ENCODE data around the gene PGP. TPM values are rescaled to one million over a fixed set of nuclear protein-coding genes. Genes with fewer than 3 reads are reported as not detected.

Gene PGP
- total RNA-seq, 6 experiments from 2014 or later, result 12.8 to 17.8 (median 15.1) TPM

DNA sequence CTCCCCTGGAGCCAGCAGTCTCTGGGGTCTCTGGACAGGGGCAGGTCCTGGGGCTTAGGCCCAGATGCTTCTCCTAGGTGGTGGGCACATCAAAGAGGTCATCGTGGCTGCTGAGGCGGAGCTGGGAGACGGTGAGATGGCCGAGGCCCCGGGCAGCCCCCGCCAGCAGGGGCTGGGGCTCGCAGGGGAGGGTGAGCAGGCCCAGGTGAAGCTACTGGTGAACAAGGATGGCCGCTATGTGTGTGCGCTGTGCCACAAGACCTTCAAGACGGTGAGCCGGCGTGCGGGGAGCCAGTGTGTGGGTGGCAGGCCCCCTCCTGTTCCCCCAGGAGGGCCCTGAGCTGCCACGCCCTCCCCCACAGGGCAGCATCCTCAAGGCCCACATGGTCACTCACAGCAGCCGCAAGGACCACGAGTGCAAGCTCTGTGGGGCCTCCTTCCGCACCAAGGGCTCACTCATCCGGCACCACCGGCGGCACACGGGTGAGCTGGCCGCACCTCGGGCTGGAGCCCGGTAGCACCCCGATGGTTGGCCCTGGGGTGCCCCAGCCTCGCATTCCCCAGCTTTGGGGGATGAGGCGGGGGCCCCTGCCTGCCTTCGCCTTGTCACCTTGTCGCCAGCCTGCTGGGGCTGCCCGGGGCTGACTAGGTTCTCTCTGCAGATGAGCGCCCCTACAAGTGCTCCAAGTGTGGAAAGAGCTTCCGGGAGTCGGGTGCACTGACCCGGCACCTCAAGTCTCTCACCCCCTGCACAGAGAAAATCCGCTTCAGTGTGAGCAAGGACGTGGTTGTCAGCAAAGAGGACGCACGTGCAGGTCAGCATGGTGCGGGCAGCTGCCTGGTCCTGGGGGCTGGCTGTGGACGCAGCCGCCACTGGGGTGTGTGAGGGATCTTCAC, 17.7 kb upstream of the PGP start:
- no peak overlapping the region for H3K4me3 Mint-ChIP-seq

DNA sequence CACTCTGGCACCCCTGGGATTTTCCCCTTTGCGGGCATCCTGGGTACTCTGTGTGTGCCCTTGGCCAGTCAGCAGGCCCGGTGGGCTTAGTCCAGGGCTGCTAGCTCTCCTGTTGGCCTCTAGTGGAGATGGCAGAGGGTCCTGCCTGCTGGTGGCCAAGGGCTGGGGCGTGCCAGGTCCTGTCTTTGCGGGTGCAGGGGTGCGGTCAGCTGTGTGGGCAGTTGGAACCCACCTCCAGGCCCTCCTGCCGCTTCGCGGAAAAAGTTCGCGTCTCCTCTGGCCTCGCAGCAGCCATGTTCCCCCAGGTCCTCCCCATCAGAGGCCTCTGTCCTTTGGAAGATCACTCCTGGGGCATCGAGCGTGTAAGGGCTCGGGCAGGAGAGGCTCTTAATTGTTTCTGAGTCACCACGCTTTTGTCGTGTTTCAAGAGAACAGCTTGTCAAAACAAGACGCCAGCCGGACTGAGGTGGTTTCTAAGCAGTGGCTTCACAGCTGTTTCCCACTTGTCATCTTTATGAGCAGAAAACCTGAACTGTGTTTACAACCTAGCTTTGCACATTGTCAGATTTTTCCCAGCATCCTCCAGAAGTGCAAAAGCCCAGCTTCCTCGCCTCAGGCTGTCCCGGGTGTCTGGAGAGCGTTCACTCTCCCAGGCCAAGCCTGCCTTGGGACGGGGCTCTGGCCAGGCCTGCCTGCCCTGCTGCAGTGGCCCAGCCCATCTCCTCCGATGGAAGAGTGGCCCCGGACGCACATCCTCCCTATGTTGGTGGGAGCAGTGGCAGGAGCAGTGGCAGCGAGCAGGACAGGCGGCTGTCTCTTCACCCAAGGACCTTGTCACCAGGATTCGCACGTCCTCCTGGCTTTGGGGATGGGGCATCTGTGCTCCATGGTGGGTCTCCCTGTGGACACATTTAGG, 16.6 kb upstream of the PGP start:
- Mint-ChIP-seq H3K4me3 (no peak overlapping the region), H3K27ac (no peak overlapping the region), H3K36me3 (ENCODE audit: low read depth) (peaks cover 4% of the 10 kb centered on the region; the same call in 1 of the 2 replicates), H3K4me1 (ENCODE audit: low read depth) (peaks cover 9% of the 10 kb centered on the region), H3K27me3 (ENCODE audit: insufficient read depth) (no peaks in the 10 kb centered on the region; the same call in none of the 2 replicates), H3K9me3 (no peaks in the 10 kb centered on the region)
- DNase-seq, result no peak
- TF ChIP-seq, protein P1, sequence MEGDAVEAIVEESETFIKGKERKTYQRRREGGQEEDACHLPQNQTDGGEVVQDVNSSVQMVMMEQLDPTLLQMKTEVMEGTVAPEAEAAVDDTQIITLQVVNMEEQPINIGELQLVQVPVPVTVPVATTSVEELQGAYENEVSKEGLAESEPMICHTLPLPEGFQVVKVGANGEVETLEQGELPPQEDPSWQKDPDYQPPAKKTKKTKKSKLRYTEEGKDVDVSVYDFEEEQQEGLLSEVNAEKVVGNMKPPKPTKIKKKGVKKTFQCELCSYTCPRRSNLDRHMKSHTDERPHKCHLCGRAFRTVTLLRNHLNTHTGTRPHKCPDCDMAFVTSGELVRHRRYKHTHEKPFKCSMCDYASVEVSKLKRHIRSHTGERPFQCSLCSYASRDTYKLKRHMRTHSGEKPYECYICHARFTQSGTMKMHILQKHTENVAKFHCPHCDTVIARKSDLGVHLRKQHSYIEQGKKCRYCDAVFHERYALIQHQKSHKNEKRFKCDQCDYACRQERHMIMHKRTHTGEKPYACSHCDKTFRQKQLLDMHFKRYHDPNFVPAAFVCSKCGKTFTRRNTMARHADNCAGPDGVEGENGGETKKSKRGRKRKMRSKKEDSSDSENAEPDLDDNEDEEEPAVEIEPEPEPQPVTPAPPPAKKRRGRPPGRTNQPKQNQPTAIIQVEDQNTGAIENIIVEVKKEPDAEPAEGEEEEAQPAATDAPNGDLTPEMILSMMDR (IDR thresholded peaks at IDR 0.05), result no peak

More for the DNA sequence above, 17.7 kb upstream of the PGP start:
- Mint-ChIP-seq H3K27ac (no peak overlapping the region), H3K36me3 (ENCODE audit: low read depth) (peaks cover 4% of the 10 kb centered on the region; the same call in 1 of the 2 replicates), H3K4me1 (ENCODE audit: low read depth) (no peaks in the 10 kb centered on the region), H3K27me3 (ENCODE audit: insufficient read depth) (no peaks in the 10 kb centered on the region; the same call in none of the 2 replicates), H3K9me3 (no peaks in the 10 kb centered on the region)
- TF ChIP-seq, protein P1 (IDR thresholded peaks at IDR 0.05), result no peak
- DNase-seq, result no peak

DNA sequence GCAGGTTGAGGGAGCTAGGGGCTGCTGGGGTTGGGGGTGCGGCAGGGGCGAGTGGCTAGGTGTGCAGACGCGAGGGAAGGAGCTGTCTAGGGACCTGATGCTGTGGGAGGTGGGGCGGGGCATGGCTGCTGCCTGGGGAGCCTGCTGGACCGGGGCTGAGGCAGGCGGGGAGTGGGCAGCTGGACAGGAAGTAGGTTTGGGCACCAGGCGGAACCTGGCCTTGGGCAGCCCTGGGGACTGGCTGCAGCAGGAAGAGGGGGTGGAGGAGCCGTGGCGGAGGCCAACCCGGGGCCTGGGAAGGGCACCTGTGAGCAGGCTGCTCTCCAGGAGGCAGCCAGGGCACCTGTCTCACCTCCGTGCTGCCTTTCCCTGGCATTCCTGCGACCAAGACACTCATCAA, 15.7 kb upstream of the PGP start:
- DNase-seq, result no peak
- Mint-ChIP-seq H3K9me3 (no peaks in the 10 kb centered on the region), H3K4me3 (no peak overlapping the region), H3K4me1 (ENCODE audit: low read depth) (peaks cover 16% of the 10 kb centered on the region), H3K27ac (no peak overlapping the region), H3K36me3 (ENCODE audit: low read depth) (peaks cover 2% of the 10 kb centered on the region; the same call in 1 of the 2 replicates), H3K27me3 (ENCODE audit: insufficient read depth) (no peaks in the 10 kb centered on the region; the same call in none of the 2 replicates)
- TF ChIP-seq, protein P1 (IDR thresholded peaks at IDR 0.05), result no peak

DNA sequence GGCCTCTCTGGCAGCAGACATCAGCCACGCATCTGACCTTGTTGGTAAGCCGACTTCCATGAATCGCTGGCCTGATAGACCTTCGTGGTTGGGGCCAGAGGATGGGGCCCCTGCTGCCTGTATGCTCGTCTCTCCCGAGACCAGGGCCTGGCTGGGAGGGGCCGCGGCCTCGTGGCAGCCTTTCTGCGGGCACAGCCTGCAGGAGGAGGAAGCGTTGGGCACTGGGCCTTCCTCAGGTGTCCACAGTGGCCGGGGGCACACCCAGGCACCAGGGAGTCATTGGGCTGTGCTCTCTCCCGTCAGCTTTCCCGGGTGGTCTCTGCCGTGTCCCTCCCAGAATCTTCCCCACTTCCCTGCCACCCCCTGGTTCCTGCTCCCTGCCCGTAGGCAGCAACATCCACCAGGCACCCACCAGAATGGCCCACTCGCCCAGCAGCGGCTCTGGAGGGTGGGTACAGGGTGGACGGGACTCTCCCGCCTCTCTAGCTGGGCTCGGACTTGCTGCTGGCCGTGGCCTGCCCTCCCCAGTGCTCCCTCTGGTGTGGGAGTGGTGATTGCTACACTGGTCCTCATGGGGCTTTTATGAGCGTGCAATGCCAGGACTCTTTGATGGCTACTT, 15.1 kb upstream of the PGP start:
- Mint-ChIP-seq H3K27me3 (ENCODE audit: insufficient read depth) (no peaks in the 10 kb centered on the region; the same call in none of the 2 replicates), H3K9me3 (no peaks in the 10 kb centered on the region), H3K4me3 (no peak overlapping the region), H3K27ac (no peak overlapping the region), H3K36me3 (ENCODE audit: low read depth) (no peaks in the 10 kb centered on the region), H3K4me1 (ENCODE audit: low read depth) (peaks cover 16% of the 10 kb centered on the region)
- TF ChIP-seq, protein P1 (IDR thresholded peaks at IDR 0.05), result no peak
- DNase-seq, result no peak

DNA sequence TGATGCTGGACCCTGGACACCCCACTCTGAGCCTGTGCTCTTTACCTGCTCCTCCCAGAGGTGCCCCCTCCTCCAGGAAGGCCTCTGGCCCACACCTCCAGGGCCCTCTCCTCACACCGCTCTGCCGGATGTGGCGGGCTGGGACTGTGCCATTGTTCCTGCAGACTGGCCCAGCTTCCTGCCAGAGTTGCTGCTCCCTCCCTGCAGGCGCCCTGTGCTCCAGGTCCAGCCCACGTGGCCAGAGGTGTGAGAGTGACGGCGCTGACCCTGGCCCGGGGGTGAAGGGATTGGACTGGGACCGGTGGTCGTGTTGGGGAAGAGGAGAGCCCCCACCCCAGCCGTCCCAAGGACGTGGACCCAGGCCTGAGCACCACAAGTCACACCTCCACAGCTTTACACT, 14.5 kb upstream of the PGP start:
- H3K9me3 Mint-ChIP-seq, result no peaks in the 10 kb centered on the region
- no peak overlapping the region for H3K4me3 Mint-ChIP-seq
- H3K36me3 Mint-ChIP-seq (ENCODE audit: low read depth), result no peaks in the 10 kb centered on the region
- DNase-seq, result no peak
- no peaks in the 10 kb centered on the region; the same call in none of the 2 replicates for H3K27me3 Mint-ChIP-seq (ENCODE audit: insufficient read depth)
- peaks cover 16% of the 10 kb centered on the region for H3K4me1 Mint-ChIP-seq (ENCODE audit: low read depth)
- H3K27ac Mint-ChIP-seq, result no peak overlapping the region
- TF ChIP-seq, protein P1 (IDR thresholded peaks at IDR 0.05), result no peak

Measured in HFFc6 (cell line).